Measurements from ENCODE around the gene ZCCHC7.
"Not testable (repeated sequence)": the region's sequence is repeated elsewhere in the genome, so short reads cannot be mapped to it uniquely, and the experiment has no call there.

ZCCHC7 gene

DNA sequence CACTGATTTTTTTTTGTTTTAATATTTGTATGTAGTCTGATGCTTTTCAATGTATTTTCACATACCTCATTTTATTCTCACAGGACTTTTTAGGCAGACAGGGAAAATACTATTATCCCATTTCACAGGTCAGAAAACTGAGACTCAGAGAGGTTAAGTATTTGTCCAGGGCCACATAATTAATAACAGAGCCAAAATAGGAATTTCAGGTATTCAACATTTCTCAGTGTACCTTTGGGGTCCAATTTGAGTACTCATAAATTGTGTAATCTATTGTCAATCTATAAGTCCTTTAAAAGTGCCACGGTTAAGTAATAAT is 181.4 kb downstream of the ZCCHC7 start:
- peaks cover 35% of the 10 kb centered on the region for H3K4me1 ChIP-seq (ENCODE audit: insufficient read depth, low read length)
- H3K9ac ChIP-seq (ENCODE audit: low read depth, low read length): no peak overlapping the region
- no peak for DNase-seq
- peak overlapping the region; percentile 54 for H3K27ac ChIP-seq (ENCODE audit: low read length)
- H3K9me3 ChIP-seq (ENCODE audit: insufficient read depth, low read length, severe bottlenecking): no peaks in the 10 kb centered on the region
- TF ChIP-seq EZH2 (IDR thresholded peaks at IDR 0.05; ENCODE audit: borderline replicate concordance, low read depth, low read length, severe bottlenecking): no peak
- TF ChIP-seq CTCF (IDR thresholded peaks at IDR 0.05; ENCODE audit: borderline replicate concordance, extremely low read depth, low read length, poor library complexity, severe bottlenecking): no peak
- no peak for ATAC-seq (ENCODE audit: insufficient read depth, low read depth)
- peaks cover 11% of the 10 kb centered on the region for H3K36me3 ChIP-seq (ENCODE audit: insufficient read depth, low read length)
- peaks cover 3% of the 10 kb centered on the region; the same call in 1 of the 2 replicates for H4K20me1 ChIP-seq (ENCODE audit: insufficient read depth, low read length)
- no peak overlapping the region for H2AFZ ChIP-seq (ENCODE audit: low read depth, low read length)
- no peak overlapping the region for H3K4me3 ChIP-seq (ENCODE audit: low read depth in 1 of 2, low read length in 2 of 2)
- no peaks in the 10 kb centered on the region for H3K27me3 ChIP-seq (ENCODE audit: insufficient read depth, low read length, poor library complexity)
- H3K79me2 ChIP-seq (ENCODE audit: insufficient read depth, low read length): peaks cover 22% of the 10 kb centered on the region
- peak overlapping the region; percentile 43; the same call in 1 of the 2 replicates for H3K4me2 ChIP-seq (ENCODE audit: insufficient read depth, low read length)

GRCh38 chr9:37302277-37302676 is 181.9 kb downstream of the ZCCHC7 start:
- no peak overlapping the region for H3K9ac ChIP-seq (ENCODE audit: low read depth, low read length)
- peak overlapping the region; percentile 43; the same call in 1 of the 2 replicates for H3K4me2 ChIP-seq (ENCODE audit: insufficient read depth, low read length)
- peaks cover 3% of the 10 kb centered on the region; the same call in 1 of the 2 replicates for H4K20me1 ChIP-seq (ENCODE audit: insufficient read depth, low read length)
- no peaks in the 10 kb centered on the region for H3K27me3 ChIP-seq (ENCODE audit: insufficient read depth, low read length, poor library complexity)
- no peak overlapping the region for H2AFZ ChIP-seq (ENCODE audit: low read depth, low read length)
- H3K4me3 ChIP-seq (ENCODE audit: low read depth in 1 of 2, low read length in 2 of 2): no peak overlapping the region
- ATAC-seq (ENCODE audit: insufficient read depth, low read depth) (peak; percentile 99), DNase-seq (peak; percentile 70)
- peaks cover 20% of the 10 kb centered on the region for H3K79me2 ChIP-seq (ENCODE audit: insufficient read depth, low read length)
- peaks cover 35% of the 10 kb centered on the region for H3K4me1 ChIP-seq (ENCODE audit: insufficient read depth, low read length)
- H3K27ac ChIP-seq (ENCODE audit: low read length): peak overlapping the region; percentile 54; the same call in 1 of the 2 replicates
- H3K36me3 ChIP-seq (ENCODE audit: insufficient read depth, low read length): peaks cover 15% of the 10 kb centered on the region
- no peaks in the 10 kb centered on the region for H3K9me3 ChIP-seq (ENCODE audit: insufficient read depth, low read length, severe bottlenecking)
- TF ChIP-seq CTCF (IDR thresholded peaks at IDR 0.05; ENCODE audit: borderline replicate concordance, extremely low read depth, low read length, poor library complexity, severe bottlenecking) (no peak), EZH2 (IDR thresholded peaks at IDR 0.05; ENCODE audit: borderline replicate concordance, low read depth, low read length, severe bottlenecking) (no peak)

GRCh38 chr9:37303272-37303671 is 182.9 kb downstream of the ZCCHC7 start:
- not testable (repeated sequence) for H3K9me3 ChIP-seq (ENCODE audit: insufficient read depth, low read length, severe bottlenecking); ATAC-seq (ENCODE audit: insufficient read depth, low read depth); H3K27ac ChIP-seq (ENCODE audit: low read length); H3K27me3 ChIP-seq (ENCODE audit: insufficient read depth, low read length, poor library complexity); H3K9ac ChIP-seq (ENCODE audit: low read depth, low read length); H4K20me1 ChIP-seq (ENCODE audit: insufficient read depth, low read length); H3K4me2 ChIP-seq (ENCODE audit: insufficient read depth, low read length); DNase-seq; H2AFZ ChIP-seq (ENCODE audit: low read depth, low read length); H3K4me3 ChIP-seq (ENCODE audit: low read depth in 1 of 2, low read length in 2 of 2)
- H3K4me1 ChIP-seq (ENCODE audit: insufficient read depth, low read length): peaks cover 35% of the 10 kb centered on the region
- peaks cover 20% of the 10 kb centered on the region for H3K79me2 ChIP-seq (ENCODE audit: insufficient read depth, low read length)
- H3K36me3 ChIP-seq (ENCODE audit: insufficient read depth, low read length): peaks cover 15% of the 10 kb centered on the region

DNA sequence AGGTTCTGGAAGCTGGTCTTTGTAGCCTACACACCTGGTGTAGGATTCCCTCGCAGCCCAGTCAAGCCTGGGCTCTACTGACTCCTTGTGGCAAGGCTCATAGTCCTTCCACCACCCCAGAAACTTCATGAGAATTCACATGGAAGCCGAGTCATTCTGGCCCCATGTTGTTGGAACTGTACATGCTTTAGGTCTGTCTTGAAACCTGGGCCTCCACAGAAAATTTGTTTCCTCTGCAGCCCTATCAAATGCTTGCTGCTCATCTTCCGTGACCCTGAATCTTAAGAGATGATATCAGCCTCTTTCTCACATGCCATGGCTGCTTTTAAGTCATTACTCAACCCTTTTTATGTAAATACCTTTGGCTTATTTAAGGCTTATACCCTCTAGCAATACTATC is 188.8 kb downstream of the ZCCHC7 start:
- H3K36me3 ChIP-seq (ENCODE audit: insufficient read depth, low read length): peaks cover 18% of the 10 kb centered on the region
- no peak overlapping the region for H3K27ac ChIP-seq (ENCODE audit: low read length)
- no peaks in the 10 kb centered on the region for H3K9me3 ChIP-seq (ENCODE audit: insufficient read depth, low read length, severe bottlenecking)
- ATAC-seq (ENCODE audit: insufficient read depth, low read depth) (peak; percentile 63; the same call in 2 of the 3 replicates), DNase-seq (peak; percentile 31)
- H3K4me2 ChIP-seq (ENCODE audit: insufficient read depth, low read length): no peak overlapping the region
- H3K4me1 ChIP-seq (ENCODE audit: insufficient read depth, low read length): no peaks in the 10 kb centered on the region
- TF ChIP-seq CTCF (IDR thresholded peaks at IDR 0.05; ENCODE audit: borderline replicate concordance, extremely low read depth, low read length, poor library complexity, severe bottlenecking) (peak; percentile 55), EZH2 (IDR thresholded peaks at IDR 0.05; ENCODE audit: borderline replicate concordance, low read depth, low read length, severe bottlenecking) (no peak)
- H3K4me3 ChIP-seq (ENCODE audit: low read depth in 1 of 2, low read length in 2 of 2): no peak overlapping the region
- H3K9ac ChIP-seq (ENCODE audit: low read depth, low read length): no peak overlapping the region
- no peaks in the 10 kb centered on the region for H4K20me1 ChIP-seq (ENCODE audit: insufficient read depth, low read length)
- H3K27me3 ChIP-seq (ENCODE audit: insufficient read depth, low read length, poor library complexity): no peaks in the 10 kb centered on the region
- no peak overlapping the region for H2AFZ ChIP-seq (ENCODE audit: low read depth, low read length)
- no peaks in the 10 kb centered on the region for H3K79me2 ChIP-seq (ENCODE audit: insufficient read depth, low read length)

Measured in DND-41 (cell line).